HepG2 (cell line): Measurements from ENCODE around the gene TSC1. TPM values are rescaled to one million over a fixed set of nuclear protein-coding genes. Genes with fewer than 3 reads are reported as not detected.
A peak's percentile ranks its signal among the peaks of the same experiment; 100 is the strongest.

Source experiments
- KDM5A ChIP-seq: fragments of 200-600 bp; sonication (generic); IDR thresholded peaks from 2 replicates; pipeline ENCODE4 v1.7.0; 2018; ENCODE audit warnings: antibody characterized with exemption, mild to moderate bottlenecking, low read length, borderline replicate concordance
- PCBP1 ChIP-seq: fragments of 200-400 bp; formaldehyde crosslinking; IDR thresholded peaks from 2 replicates; pipeline ENCODE4 v1.6.1; 2017; ENCODE audit warnings: mild to moderate bottlenecking, low read depth, low read length, borderline replicate concordance
- ZNF572 ChIP-seq: sonication (generic); formaldehyde crosslinking; IDR thresholded peaks from 2 replicates; pipeline ENCODE4 v1.5.1; 2020; ENCODE audit warnings: mild to moderate bottlenecking, missing genetic modification reagents
- ZSCAN20 ChIP-seq: sonication (generic); formaldehyde crosslinking; IDR thresholded peaks from 2 replicates; pipeline ENCODE4 v1.4.0; 2020; ENCODE audit warnings: missing genetic modification reagents, mild to moderate bottlenecking, borderline replicate concordance
- polyA plus RNA-seq, 8 experiments: library from polyadenylated mRNA; depleted of rRNA in 3 of 8; stranded (reverse) in 7 of 8; unstranded in 1 of 8; fragments of >200 nt; fragmentation: Illumina TruSeq in 4 of 8; extraction: Trizol in 4 of 8; gene quantifications; 2 replicates each; pipeline versions ENCODE4 v1.2.1 to v1.2.3, GENCODE V29; 2011 to 2016; ENCODE audit warnings: low read depth in 4 of 8, missing spikeins in 1 of 8, mixed read lengths in 1 of 8; ENCODE audit not compliant: insufficient read depth in 1 of 8
- total RNA-seq, 5 experiments: library from RNA; depleted of rRNA; stranded (reverse); fragments of >200 nt; fragmentation: Illumina TruSeq; extraction: Trizol; gene quantifications; 2 replicates each; pipeline ENCODE4 v1.2.3, GENCODE V29; 2016; ENCODE audit warnings: low read depth in 1 of 5
- TF ChIP-seq, protein P1 (sequence below): sonication (generic); formaldehyde crosslinking; IDR thresholded peaks from 2 replicates; pipeline ENCODE4 v1.8.0; 2022; ENCODE audit warnings: mild to moderate bottlenecking, missing genetic modification reagents; ENCODE audit not compliant: insufficient replicate concordance
- TF ChIP-seq, protein P2 (sequence below), 2 experiments: sonication (generic) in 1 of 2; formaldehyde crosslinking in 1 of 2; IDR thresholded peaks; 2 replicates each; pipeline versions ENCODE4 v1.5.1 to v1.6.1; 2011 to 2020; ENCODE audit warnings: borderline replicate concordance in 1 of 2, low read depth in 1 of 2, low read length in 1 of 2, mild to moderate bottlenecking in 1 of 2, missing genetic modification reagents in 1 of 2, moderate library complexity in 1 of 2
- TF ChIP-seq, protein P3 (sequence below): sonication (generic); formaldehyde crosslinking; IDR thresholded peaks from 2 replicates; pipeline ENCODE4 v1.4.0; 2020; ENCODE audit warnings: mild to moderate bottlenecking, missing genetic modification reagents
- TF ChIP-seq, protein P4 (sequence below): fragments of 450-650 bp; IDR thresholded peaks from 2 replicates; pipeline ENCODE4 v1.6.1; 2017; ENCODE audit warnings: mild to moderate bottlenecking
- TF ChIP-seq, protein P5 (sequence below): IDR thresholded peaks from 2 replicates; pipeline ENCODE4 v1.6.1; 2016; ENCODE audit warnings: control low read depth

TSC1 gene
- total and polyA plus RNA-seq, 2 of the 13 experiments (the other 11 are each of a cell fraction or from before 2014, with no cell fraction given): 31.6 to 66.1 TPM

DNA sequence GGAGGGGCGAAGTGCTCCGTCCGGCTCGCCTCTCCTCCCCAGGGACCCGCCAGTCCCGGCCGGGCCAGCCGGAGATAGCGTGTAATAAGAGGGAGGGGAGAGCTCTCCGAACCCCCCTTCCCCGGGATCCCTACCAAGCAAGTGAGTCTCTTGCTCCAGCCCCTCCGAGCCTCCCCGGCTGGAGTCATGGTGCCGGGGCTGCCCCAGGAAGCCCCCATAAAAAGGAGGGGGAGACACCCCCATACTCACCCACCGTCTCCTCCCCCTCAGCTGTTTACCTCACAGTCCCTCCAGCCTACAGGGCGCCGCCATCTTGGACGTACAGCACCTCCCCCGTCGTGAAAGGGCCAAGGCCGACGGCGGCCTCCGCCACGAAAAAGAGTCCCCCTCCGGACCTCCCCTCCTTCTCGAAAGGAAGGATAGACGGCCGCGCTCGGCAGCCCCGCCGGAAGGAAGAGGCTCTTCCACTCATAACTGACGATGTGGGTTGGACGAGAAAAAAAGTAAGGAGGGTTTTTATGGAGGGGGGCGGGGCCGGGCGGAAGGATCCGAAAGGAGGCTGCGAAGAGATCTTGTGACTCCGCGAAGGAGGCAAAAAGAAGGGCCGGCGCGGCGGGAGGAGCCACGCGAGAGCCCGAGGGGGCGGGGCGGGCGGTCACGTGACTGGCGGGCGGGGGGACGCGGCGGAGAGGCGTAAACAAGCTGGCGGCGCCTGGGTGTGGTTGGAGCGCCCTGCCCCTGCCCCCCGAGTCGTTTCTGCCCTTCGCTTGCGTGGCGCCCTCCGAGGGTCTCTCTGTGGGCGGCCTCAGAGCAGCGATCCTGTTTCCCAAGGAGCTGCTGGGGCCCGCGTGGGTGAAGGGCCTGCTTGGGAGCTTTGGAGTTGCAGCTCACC lies at the start of gene TSC1 (continued):
- TF ChIP-seq, protein P1, sequence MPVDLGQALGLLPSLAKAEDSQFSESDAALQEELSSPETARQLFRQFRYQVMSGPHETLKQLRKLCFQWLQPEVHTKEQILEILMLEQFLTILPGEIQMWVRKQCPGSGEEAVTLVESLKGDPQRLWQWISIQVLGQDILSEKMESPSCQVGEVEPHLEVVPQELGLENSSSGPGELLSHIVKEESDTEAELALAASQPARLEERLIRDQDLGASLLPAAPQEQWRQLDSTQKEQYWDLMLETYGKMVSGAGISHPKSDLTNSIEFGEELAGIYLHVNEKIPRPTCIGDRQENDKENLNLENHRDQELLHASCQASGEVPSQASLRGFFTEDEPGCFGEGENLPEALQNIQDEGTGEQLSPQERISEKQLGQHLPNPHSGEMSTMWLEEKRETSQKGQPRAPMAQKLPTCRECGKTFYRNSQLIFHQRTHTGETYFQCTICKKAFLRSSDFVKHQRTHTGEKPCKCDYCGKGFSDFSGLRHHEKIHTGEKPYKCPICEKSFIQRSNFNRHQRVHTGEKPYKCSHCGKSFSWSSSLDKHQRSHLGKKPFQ (CRISPR knock-in tag): no peak
- TF ChIP-seq, protein P2, sequence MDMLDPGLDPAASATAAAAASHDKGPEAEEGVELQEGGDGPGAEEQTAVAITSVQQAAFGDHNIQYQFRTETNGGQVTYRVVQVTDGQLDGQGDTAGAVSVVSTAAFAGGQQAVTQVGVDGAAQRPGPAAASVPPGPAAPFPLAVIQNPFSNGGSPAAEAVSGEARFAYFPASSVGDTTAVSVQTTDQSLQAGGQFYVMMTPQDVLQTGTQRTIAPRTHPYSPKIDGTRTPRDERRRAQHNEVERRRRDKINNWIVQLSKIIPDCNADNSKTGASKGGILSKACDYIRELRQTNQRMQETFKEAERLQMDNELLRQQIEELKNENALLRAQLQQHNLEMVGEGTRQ (IDR thresholded peaks at IDR 0.05; ENCODE audit: low read depth, low read length): peak; percentile 38; the same call in 1 of the 2 replicates
- TF ChIP-seq, protein P2 (CRISPR knock-in tag; IDR thresholded peaks at IDR 0.05; ENCODE audit: borderline replicate concordance): peak; percentile 71; the same call in 1 of the 2 replicates
- peak; percentile 100 for TF ChIP-seq PCBP1
- TF ChIP-seq KDM5A: peak; percentile 89
- TF ChIP-seq, protein P3, sequence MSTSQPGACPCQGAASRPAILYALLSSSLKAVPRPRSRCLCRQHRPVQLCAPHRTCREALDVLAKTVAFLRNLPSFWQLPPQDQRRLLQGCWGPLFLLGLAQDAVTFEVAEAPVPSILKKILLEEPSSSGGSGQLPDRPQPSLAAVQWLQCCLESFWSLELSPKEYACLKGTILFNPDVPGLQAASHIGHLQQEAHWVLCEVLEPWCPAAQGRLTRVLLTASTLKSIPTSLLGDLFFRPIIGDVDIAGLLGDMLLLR (CRISPR knock-in tag): no peak
- no peak for TF ChIP-seq ZNF572 (CRISPR knock-in tag)
- TF ChIP-seq, protein P4, sequence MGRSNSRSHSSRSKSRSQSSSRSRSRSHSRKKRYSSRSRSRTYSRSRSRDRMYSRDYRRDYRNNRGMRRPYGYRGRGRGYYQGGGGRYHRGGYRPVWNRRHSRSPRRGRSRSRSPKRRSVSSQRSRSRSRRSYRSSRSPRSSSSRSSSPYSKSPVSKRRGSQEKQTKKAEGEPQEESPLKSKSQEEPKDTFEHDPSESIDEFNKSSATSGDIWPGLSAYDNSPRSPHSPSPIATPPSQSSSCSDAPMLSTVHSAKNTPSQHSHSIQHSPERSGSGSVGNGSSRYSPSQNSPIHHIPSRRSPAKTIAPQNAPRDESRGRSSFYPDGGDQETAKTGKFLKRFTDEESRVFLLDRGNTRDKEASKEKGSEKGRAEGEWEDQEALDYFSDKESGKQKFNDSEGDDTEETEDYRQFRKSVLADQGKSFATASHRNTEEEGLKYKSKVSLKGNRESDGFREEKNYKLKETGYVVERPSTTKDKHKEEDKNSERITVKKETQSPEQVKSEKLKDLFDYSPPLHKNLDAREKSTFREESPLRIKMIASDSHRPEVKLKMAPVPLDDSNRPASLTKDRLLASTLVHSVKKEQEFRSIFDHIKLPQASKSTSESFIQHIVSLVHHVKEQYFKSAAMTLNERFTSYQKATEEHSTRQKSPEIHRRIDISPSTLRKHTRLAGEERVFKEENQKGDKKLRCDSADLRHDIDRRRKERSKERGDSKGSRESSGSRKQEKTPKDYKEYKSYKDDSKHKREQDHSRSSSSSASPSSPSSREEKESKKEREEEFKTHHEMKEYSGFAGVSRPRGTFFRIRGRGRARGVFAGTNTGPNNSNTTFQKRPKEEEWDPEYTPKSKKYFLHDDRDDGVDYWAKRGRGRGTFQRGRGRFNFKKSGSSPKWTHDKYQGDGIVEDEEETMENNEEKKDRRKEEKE: no peak
- TF ChIP-seq, protein P5, sequence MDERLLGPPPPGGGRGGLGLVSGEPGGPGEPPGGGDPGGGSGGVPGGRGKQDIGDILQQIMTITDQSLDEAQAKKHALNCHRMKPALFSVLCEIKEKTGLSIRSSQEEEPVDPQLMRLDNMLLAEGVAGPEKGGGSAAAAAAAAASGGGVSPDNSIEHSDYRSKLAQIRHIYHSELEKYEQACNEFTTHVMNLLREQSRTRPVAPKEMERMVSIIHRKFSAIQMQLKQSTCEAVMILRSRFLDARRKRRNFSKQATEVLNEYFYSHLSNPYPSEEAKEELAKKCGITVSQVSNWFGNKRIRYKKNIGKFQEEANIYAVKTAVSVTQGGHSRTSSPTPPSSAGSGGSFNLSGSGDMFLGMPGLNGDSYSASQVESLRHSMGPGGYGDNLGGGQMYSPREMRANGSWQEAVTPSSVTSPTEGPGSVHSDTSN: no peak
- 0 out of 2 replicates have a peak, but pooled peaks have one; percentile 19 for TF ChIP-seq ZSCAN20 (CRISPR knock-in tag)
